ENCODE data around the gene RTN4IP1.

DNA sequence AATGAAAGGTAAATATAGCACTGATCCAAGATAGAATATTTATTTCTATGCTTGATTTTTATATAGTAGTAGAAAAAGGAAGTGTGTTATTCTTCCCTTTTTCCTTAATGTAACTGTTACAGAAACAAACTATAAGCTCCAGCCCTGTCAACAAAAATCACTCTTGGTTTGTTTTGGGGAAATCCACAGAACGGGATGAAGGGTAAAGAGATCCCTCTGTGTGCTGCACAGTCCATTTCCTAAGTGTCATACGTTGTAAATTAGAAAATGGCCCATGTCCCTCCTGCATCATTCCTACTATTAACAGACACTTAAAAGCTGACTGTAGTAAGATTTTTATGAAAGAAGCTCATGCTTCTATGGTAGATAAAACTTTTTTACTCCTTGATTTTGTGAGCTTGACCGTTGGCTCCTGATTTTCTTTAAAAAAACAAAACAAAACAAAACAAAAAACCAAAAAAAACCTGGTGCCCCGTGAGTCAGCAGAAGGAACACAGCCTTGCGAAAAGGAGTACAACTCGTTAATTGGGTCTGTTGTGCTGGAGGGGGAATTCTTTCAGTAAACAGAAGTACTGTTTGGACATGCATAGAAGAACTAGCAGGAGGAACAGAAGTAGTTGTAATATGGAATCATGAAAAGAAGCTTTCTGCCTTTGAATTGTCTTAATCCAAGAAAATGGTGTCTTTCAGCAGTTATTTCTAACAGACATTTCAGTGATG is 67.5 kb downstream of the RTN4IP1 start:
- TF ChIP-seq, protein P1, sequence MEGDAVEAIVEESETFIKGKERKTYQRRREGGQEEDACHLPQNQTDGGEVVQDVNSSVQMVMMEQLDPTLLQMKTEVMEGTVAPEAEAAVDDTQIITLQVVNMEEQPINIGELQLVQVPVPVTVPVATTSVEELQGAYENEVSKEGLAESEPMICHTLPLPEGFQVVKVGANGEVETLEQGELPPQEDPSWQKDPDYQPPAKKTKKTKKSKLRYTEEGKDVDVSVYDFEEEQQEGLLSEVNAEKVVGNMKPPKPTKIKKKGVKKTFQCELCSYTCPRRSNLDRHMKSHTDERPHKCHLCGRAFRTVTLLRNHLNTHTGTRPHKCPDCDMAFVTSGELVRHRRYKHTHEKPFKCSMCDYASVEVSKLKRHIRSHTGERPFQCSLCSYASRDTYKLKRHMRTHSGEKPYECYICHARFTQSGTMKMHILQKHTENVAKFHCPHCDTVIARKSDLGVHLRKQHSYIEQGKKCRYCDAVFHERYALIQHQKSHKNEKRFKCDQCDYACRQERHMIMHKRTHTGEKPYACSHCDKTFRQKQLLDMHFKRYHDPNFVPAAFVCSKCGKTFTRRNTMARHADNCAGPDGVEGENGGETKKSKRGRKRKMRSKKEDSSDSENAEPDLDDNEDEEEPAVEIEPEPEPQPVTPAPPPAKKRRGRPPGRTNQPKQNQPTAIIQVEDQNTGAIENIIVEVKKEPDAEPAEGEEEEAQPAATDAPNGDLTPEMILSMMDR (IDR thresholded peaks at IDR 0.05), result no peak
- no peak for TF ChIP-seq POLR2A (IDR thresholded peaks at IDR 0.05)
- TF ChIP-seq EP300 (IDR thresholded peaks at IDR 0.05), result no peak

All from upper lobe of left lung (tissue), 4 donors.